Kidney (tissue), 14 donors: ENCODE data around the gene WWC1. TPM values are rescaled to one million over a fixed set of nuclear protein-coding genes. Genes with fewer than 3 reads are reported as not detected.
A peak's percentile ranks its signal among the peaks of the same experiment; 100 is the strongest.

ENCODE experiments used
- DNase-seq, 5 donors: peaks; one replicate each; pipeline ENCODE4 v3.0.0-alpha.2; 2013 to 2020
- FAIRE-seq: peaks from 2 replicates; lab custom pipeline; 2012; peaks lifted over from hg19 to GRCh38; lab: Jason Lieb, UNC
- H3K27ac ChIP-seq, 2 donors: one replicate each; pipeline ENCODE4 v1.7.0; 2013; ENCODE audit warnings: low read depth in 2 of 2, low read length in 2 of 2, inconsistent platforms in 1 of 2
- H3K27me3 ChIP-seq: one replicate; pipeline ENCODE4 v1.7.1; 2013; ENCODE audit warnings: low read length, inconsistent platforms; ENCODE audit not compliant: control insufficient read depth, insufficient read depth
- H3K36me3 ChIP-seq, 3 donors: one replicate each; pipeline versions ENCODE4 v1.7.0 to v1.7.1; 2013; ENCODE audit warnings: low read length in 3 of 3, control low read depth in 1 of 3, inconsistent platforms in 1 of 3; ENCODE audit not compliant: insufficient read depth in 3 of 3, control insufficient read depth in 2 of 3
- H3K4me1 ChIP-seq, 3 donors: one replicate each; pipeline versions ENCODE4 v1.7.0 to v1.7.1; 2013; ENCODE audit warnings: low read length in 3 of 3, inconsistent platforms in 1 of 3, low read depth in 1 of 3; ENCODE audit not compliant: control insufficient read depth in 2 of 3, insufficient read depth in 2 of 3
- H3K4me3 ChIP-seq, 3 donors: one replicate each; pipeline versions ENCODE4 v1.7.0 to v1.8.1; 2013; ENCODE audit warnings: low read length in 3 of 3, control low read depth in 1 of 3, inconsistent platforms in 1 of 3
- H3K9ac ChIP-seq, 3 donors: one replicate each; pipeline versions ENCODE4 v1.7.0 to v1.7.1; 2013; ENCODE audit warnings: low read length in 3 of 3, control low read depth in 1 of 3, inconsistent platforms in 1 of 3
- H3K9me3 ChIP-seq, 3 donors: one replicate each; pipeline versions ENCODE4 v1.7.0 to v1.7.1; 2013; ENCODE audit warnings: low read length in 3 of 3, control low read depth in 1 of 3, inconsistent platforms in 1 of 3; ENCODE audit not compliant: control insufficient read depth in 2 of 3, insufficient read depth in 1 of 3
- CTCF ChIP-seq: IDR thresholded peaks from 3 replicates; pipeline ENCODE4 v1.5.1; 2012; ENCODE audit warnings: mild to moderate bottlenecking, moderate library complexity, borderline replicate concordance; ENCODE audit not compliant: insufficient read depth; ENCODE audit errors: extremely low read depth
- intact Hi-C: fragments of 100-400 bp; cut with DNase I; formaldehyde crosslinking; loops from one replicate; pipeline ENCODE4 v1.11.1; 2022
- polyA plus RNA-seq: library from polyadenylated mRNA; stranded (reverse); fragments of 350-450 nt; fragmentation: Illumina TruSeq; extraction: RNeasy Lipid Tissue Mini Kit (QIAGEN cat#74804); gene quantifications from one replicate; pipeline ENCODE4 v1.2.3, GENCODE V29; 2014; ENCODE audit warnings: low read depth, low replicate concordance; ENCODE audit not compliant: insufficient read depth
- total RNA-seq: library from RNA; stranded (reverse); fragmentation: NEBNext Ultra II Directional; extraction: Animal tissue kit (Norgen Biotek cat#: 25700); gene quantifications from one replicate; pipeline ENCODE4 v1.2.1, GENCODE V29; 2021
- donor health status: control.
- donor health status: control.
- donor health status: control.
- donor health status: control.
- donor health status: control.
- donor health status: DM: yes; HTN: yes; CAD: no.
- donor health status: Normal renal cell carcinoma (clear cell type).

WWC1 gene
- total and polyA plus RNA-seq, 2 donors from 2014 or later, result 74.4 to 174 TPM

- DNase-seq (no peak), FAIRE-seq (no peak)
- H3K27ac ChIP-seq, result no peak overlapping the region
These were observed 112.9 kb downstream of the WWC1 start for GRCh38 chr5:168404365-168404764.

DNA sequence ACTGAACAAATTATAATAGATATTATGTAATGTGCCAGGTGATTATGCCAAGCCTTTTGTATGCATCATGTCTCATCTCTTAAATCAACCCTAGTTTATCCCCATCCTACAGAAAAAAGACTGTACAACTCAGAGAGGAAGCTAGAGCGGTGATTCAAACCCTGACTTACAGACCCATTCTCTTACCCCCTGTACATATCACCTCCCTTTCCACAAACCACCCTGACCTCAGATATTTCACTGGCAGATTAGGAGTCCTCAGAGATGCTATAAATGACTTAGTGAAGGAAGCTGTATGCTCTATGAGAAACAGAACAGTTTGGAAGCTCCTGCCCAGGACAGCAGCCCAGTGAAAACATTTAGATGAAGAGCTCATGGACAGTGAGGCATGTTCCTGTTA is 115.8 kb downstream of the WWC1 start:
- H3K36me3 ChIP-seq, result peaks cover 0 to 50% (median 18%) of the 10 kb centered on the region in 3 donors
- no peak for FAIRE-seq
- intact Hi-C loops, result no loop called here

More at GRCh38 chr5:168404365-168404764, 112.9 kb downstream of the WWC1 start:
- intact Hi-C loops, result no loop called here
- Histone ChIP-seq H3K27me3 (no peaks in the 10 kb centered on the region), H3K9ac (no peak overlapping the region), H3K4me3 (no peak overlapping the region), H3K36me3 (peaks cover 0 to 42% (median 13%) of the 10 kb centered on the region in 3 donors), H3K4me1 (peaks cover 0 to 5% (median 0%) of the 10 kb centered on the region in 3 donors), H3K9me3 (no peaks in the 10 kb centered on the region)
- TF ChIP-seq CTCF, result no peak

GRCh38 chr5:168408561-168409305 is 117.3 kb downstream of the WWC1 start:
- H3K27me3 ChIP-seq, result no peaks in the 10 kb centered on the region
- no peak overlapping the region for H3K9ac ChIP-seq
- intact Hi-C loops, result no loop called here
- H3K36me3 ChIP-seq, result peaks cover 0 to 63% (median 26%) of the 10 kb centered on the region in 3 donors
- H3K4me3 ChIP-seq, result no peak overlapping the region
- DNase-seq (peak in 1 of 5 donors; percentile 53), FAIRE-seq (no peak)
- TF ChIP-seq CTCF, result no peak
- no peak overlapping the region for H3K27ac ChIP-seq
- H3K9me3 ChIP-seq, result no peaks in the 10 kb centered on the region
- peaks cover 0 to 4% (median 0%) of the 10 kb centered on the region in 3 donors for H3K4me1 ChIP-seq

More for the DNA sequence above, 115.8 kb downstream of the WWC1 start:
- DNase-seq, result no peak
- TF ChIP-seq CTCF, result no peak
- H3K4me1 ChIP-seq, result peaks cover 0 to 4% (median 0%) of the 10 kb centered on the region in 3 donors
- no peaks in the 10 kb centered on the region for H3K9me3 ChIP-seq
- no peak overlapping the region for H3K9ac ChIP-seq
- no peak overlapping the region for H3K4me3 ChIP-seq
- no peaks in the 10 kb centered on the region for H3K27me3 ChIP-seq
- H3K27ac ChIP-seq, result no peak overlapping the region
